ACC112 (cell line): ENCODE results near the gene MRPL20.
"Not testable (repeated sequence)": the region's sequence is repeated elsewhere in the genome, so short reads cannot be mapped to it uniquely, and the experiment has no call there.

Experiments
- H2AFZ ChIP-seq: fragments of 200-600 bp; sonication (generic); one replicate; pipeline ENCODE4 v1.6.0; 2017; ENCODE audit warnings: antibody characterized with exemption, low read length; ENCODE audit not compliant: unreplicated experiment
- H3K27ac ChIP-seq: fragments of 200-600 bp; sonication (generic); 2 replicates; pipeline ENCODE4 v1.5.1; 2014; ENCODE audit warnings: low read depth, mild to moderate bottlenecking, antibody characterized with exemption, low read length, moderate library complexity
- H3K27me3 ChIP-seq: fragments of 200-600 bp; sonication (generic); 2 replicates; pipeline ENCODE4 v1.6.1; 2014; ENCODE audit warnings: mild to moderate bottlenecking, antibody characterized with exemption, low read length, moderate library complexity, mixed read lengths; ENCODE audit not compliant: insufficient read depth
- H3K36me3 ChIP-seq: fragments of 200-600 bp; sonication (generic); 2 replicates; pipeline ENCODE4 v1.6.1; 2016; ENCODE audit warnings: mild to moderate bottlenecking, antibody characterized with exemption, low read length, moderate library complexity, mixed read lengths; ENCODE audit not compliant: insufficient read depth
- H3K4me1 ChIP-seq: fragments of 200-600 bp; sonication (generic); one replicate; pipeline ENCODE4 v1.6.1; 2016; ENCODE audit warnings: low read length, mixed read lengths; ENCODE audit not compliant: insufficient read depth, unreplicated experiment, control insufficient read depth
- H3K4me3 ChIP-seq: fragments of 200-600 bp; sonication (generic); 2 replicates; pipeline ENCODE4 v1.5.1; 2014; ENCODE audit warnings: mild to moderate bottlenecking, low read depth, low read length
- H3K79me2 ChIP-seq: fragments of 200-600 bp; sonication (generic); one replicate; pipeline ENCODE4 v1.6.0; 2016; ENCODE audit warnings: low read length; ENCODE audit not compliant: control insufficient read depth, unreplicated experiment, insufficient read depth

Gene MRPL20

DNA sequence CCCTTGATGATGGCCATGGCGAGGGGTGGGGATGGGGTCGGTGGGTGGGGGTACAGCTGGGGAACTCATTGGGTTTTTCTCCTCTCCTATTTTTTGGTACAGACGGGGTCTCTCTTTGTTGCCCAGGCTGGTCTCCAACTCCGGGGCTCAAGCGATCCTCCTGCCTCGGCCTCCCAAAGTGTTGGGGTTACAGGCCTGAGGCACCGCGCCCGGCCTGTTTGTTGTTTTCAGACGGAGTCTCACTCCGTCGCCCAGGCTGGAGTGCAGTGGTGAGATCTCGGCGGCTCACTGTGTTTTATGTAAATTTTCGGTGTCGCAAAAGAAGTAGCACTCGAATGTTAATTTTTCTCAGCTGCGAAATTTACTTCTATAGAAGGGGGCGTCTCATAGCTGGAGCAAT is 39.5 kb upstream of the MRPL20 start:
- H3K4me1 ChIP-seq, H2AFZ ChIP-seq, H3K27ac ChIP-seq, H3K27me3 ChIP-seq, H3K36me3 ChIP-seq, H3K4me3 ChIP-seq, H3K79me2 ChIP-seq: not testable (repeated sequence)

DNA sequence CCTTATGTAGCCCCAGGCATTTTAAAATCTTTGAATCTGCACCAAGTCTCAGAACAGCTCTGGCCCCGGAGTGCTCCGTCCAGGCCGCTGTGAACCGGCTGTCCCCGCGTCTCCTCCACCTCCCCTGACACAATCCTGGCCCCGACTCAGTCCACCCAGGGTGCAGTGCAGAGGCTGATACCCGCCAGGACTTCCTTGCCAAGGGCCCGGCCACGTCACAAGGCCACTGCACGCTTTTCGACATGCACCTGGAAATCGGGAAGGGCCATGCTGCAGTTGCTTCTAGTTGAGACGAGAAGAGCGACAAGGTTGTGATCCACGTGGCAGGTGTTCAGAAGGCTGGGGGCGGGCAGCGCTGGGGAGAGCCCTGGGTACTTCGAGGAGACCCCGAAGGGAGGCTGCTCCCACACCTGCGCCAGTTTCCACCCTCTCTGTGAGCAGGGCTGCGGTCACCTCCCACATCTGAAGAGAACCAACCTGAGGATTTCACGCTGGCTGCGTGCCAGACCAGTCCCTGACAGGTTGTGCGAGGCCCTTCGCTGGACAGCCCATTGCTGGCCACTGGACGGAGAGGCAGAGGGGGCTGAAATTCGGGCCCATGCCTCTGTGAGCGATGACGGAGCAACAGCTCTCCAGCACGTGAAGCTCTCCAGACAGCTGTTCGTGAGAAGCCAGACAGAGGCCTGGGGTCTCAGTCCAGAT is 35.1 kb upstream of the MRPL20 start:
- H3K4me1 ChIP-seq = no peaks in the 10 kb centered on the region
- H2AFZ ChIP-seq = no peak overlapping the region
- no peak overlapping the region for H3K4me3 ChIP-seq
- peaks cover 9% of the 10 kb centered on the region; the same call in 1 of the 2 replicates for H3K27me3 ChIP-seq
- H3K27ac ChIP-seq = no peak overlapping the region
- H3K79me2 ChIP-seq = no peaks in the 10 kb centered on the region
- no peaks in the 10 kb centered on the region for H3K36me3 ChIP-seq

DNA sequence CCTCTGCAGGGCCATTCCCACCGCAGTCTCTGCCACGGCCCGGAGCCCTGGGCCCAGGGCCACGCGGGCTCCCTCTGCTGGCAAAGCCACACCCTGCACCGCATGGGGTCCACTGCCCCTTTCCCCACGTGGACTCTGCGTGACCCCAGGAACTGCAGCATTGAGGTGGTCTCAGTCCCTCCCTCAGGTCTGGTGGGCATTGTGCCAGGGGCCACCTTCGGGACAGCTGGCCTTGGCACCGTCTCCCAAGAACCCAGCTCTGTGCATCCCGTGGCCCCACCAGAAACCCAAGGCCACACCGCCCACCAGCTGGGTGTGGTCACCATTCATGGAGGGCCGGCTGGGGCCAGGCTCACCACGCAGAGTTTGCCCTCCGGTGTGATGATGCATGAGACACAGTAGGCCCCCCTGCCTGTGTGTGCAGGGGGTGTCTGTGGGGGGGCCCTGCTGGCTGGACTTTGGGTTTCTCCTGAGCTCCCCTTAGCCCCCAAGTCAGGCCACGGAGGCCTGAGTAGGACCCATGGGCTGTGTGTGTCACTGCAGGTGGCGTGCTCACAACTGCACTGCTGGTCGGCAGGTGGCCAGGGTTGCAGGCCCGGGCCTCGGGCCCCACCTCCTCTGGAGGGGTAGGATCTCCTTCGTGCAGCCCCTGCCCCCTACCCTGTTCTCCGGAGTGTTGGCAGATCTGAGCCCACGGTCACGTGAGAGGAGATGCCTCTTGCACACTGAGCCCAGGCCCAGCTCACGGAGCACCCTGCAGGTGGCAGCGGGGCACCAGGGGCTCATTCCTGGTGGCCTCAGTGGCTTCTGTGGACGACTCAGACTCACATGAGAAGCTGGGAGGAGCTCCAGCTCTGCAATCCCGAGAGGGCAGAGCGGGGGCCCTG is 34.2 kb upstream of the MRPL20 start:
- H3K36me3 ChIP-seq = no peaks in the 10 kb centered on the region
- H3K4me1 ChIP-seq = no peaks in the 10 kb centered on the region
- peaks cover 14% of the 10 kb centered on the region; the same call in 1 of the 2 replicates for H3K27me3 ChIP-seq
- H3K79me2 ChIP-seq = no peaks in the 10 kb centered on the region
- H3K27ac ChIP-seq = no peak overlapping the region
- H2AFZ ChIP-seq = no peak overlapping the region
- H3K4me3 ChIP-seq = no peak overlapping the region

DNA sequence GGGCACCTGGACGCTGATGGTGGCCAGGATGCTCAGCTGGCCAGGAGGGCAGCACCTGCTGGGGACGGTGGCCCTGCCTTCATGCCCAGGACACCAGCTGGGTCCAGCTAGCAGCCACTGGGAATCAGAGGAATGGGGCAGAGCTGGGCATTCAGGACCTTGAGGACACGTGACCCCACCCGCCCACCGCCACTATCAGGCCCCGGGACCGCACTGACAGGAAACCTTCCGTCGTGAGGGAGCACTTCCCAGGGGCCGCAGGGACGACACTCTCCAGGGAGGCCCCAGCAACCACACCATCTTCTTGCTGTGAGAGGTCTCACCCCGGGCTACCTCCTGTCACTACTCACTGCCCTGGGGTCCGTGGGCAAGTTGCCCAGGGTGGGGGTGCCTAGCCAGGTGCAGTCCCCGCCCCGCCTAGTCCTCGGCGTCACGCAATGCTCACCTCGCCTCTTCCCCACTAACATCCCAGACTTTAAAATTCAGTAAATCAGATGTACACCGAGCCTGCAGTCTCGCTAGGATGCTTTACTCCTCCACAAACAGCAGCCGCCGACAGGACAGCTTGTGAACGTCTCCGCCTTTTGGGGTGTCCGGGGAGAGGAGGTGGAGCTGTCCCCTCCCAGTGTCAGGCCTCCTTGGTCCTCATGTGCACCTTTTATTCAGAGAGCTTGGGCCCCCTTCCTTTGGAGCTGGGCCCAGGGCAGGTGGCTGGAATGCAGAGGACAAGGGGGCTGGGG is 33.3 kb upstream of the MRPL20 start:
- no peaks in the 10 kb centered on the region for H3K36me3 ChIP-seq
- H3K79me2 ChIP-seq = no peaks in the 10 kb centered on the region
- H2AFZ ChIP-seq = no peak overlapping the region
- peaks cover 18% of the 10 kb centered on the region; the same call in 1 of the 2 replicates for H3K27me3 ChIP-seq
- H3K27ac ChIP-seq = no peak overlapping the region
- no peak overlapping the region for H3K4me3 ChIP-seq
- no peaks in the 10 kb centered on the region for H3K4me1 ChIP-seq

DNA sequence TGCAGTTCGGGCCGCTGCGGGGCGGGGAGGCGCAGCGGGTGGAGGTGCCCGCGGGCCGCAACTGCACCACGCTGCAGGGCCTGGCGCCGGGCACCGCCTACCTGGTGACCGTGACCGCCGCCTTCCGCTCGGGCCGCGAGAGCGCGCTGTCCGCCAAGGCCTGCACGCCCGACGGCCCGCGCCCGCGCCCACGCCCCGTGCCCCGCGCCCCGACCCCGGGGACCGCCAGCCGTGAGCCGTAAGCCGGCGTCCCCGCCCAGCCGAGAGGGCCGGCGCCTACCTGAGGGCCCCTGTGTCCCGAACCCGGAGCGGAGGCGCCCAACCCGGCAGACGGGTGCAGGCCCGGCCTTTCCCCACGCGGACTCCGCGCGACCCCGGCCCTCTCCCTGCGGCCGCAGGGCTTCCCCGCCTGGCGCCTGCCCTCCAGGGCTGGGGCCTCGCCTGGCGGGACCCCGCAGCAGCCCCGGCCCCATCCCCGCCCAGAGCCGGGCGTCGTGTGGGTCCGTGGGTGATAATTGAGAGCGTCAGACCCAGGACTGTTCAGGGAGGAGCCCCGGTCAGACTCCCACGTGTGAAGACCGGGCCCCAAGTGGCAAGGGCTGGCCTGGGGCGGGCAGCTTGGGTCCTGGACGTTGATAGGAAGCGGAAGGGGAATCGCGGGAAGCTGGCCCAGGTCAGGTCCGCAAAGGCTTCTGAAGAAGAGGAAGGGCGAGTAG is 32.6 kb upstream of the MRPL20 start:
- H3K79me2 ChIP-seq = no peaks in the 10 kb centered on the region
- H2AFZ ChIP-seq = no peak overlapping the region
- H3K27me3 ChIP-seq = peaks cover 22% of the 10 kb centered on the region; the same call in 1 of the 2 replicates
- H3K36me3 ChIP-seq = no peaks in the 10 kb centered on the region
- H3K4me3 ChIP-seq = no peak overlapping the region
- no peak overlapping the region for H3K27ac ChIP-seq
- no peaks in the 10 kb centered on the region for H3K4me1 ChIP-seq

DNA sequence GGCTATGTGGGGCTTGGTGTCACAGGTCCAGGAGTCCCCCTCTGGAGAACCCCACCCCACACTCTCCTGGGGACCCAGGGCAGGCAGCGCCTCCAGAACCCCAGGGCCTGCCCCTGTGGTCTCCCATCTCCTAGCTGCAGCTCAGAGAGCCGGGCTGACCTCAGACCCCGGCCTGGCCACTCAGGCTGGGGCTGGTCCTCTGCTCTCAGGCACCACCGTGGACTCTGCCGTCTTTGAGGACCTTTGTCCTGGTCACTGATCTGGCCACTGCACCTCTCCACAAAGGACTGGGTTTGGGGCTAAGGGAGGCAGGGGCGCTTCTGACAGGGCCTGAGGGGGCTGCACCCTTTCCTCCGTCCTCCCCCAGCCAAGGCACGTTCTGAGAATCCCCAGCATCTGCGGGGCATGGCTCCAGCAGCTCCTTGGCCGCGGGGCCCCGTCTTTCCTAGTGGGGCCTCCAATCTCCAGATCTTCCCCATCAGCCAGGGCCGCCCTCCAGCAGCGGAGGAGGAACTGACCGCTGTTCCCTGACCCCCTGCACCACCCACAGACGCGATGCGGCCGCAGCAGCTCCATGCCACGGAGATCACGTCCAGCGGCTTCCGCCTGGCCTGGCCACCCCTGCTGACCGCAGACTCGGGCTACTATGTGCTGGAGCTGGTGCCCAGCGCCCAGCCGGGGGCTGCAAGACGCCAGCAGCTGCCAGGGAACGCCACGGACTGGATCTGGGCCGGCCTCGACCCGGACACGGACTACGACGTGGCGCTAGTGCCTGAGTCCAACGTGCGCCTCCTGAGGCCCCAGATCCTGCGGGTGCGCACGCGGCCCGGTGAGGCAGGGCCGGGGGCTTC is 31.7 kb upstream of the MRPL20 start:
- H2AFZ ChIP-seq = no peak overlapping the region
- no peaks in the 10 kb centered on the region for H3K4me1 ChIP-seq
- peaks cover 22% of the 10 kb centered on the region; the same call in 1 of the 2 replicates for H3K27me3 ChIP-seq
- no peak overlapping the region for H3K27ac ChIP-seq
- H3K36me3 ChIP-seq = no peaks in the 10 kb centered on the region
- no peak overlapping the region for H3K4me3 ChIP-seq
- H3K79me2 ChIP-seq = no peaks in the 10 kb centered on the region

DNA sequence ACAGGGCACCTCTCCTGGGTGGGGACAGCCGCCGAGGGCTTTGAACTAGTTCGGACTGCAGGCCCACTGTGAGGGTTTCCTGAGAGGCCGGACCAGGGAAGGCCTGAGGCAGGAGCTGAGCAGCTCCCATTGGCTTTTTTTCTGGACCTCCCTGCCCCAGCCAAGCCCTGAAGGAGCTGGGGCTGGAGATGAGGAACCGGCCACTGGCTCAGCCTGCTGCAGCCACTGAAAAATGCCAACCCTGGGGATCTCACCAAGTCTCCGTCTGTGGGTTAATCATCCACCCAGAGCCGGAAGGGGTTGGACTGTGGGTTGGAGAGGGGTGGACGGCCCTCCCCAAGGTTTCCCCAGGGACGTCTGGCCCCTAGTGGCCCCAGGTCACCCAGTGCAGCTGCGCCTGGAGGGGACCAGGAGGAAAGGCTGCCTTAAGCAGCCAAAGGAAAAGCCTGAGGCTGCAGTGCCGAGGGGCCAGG is 30.8 kb upstream of the MRPL20 start:
- H3K4me1 ChIP-seq = peaks cover 3% of the 10 kb centered on the region
- H2AFZ ChIP-seq = no peak overlapping the region

DNA sequence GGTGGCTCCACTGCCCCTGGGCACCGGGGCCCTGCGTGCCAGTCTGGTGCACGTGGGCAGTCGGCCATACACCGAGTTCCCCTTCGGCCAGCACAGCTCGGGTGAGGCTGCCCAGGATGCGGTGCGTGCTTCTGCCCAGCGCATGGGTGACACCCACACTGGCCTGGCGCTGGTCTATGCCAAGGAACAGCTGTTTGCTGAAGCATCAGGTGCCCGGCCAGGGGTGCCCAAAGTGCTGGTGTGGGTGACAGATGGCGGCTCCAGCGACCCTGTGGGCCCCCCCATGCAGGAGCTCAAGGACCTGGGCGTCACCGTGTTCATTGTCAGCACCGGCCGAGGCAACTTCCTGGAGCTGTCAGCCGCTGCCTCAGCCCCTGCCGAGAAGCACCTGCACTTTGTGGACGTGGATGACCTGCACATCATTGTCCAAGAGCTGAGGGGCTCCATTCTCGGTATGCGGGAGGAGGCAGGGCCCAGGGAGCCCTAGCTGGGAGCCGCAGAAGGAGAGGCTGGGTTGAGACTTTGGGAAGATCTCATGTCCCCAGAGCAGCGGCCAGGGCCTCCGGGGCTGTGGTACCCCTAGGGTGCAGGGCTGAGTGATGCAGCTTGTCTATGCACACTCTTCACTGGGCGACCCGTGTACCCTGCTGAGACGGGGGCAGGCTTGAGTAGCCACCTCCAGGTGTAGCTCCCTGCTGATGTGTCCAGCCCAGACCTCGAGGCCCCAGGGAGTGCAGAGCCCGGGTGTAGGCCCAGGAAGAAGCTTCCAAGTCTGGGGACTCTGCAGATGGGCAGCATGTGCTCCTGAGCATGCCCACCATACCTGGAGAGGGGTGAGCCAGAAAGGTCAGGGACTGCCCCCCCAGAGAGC is 30.2 kb upstream of the MRPL20 start:
- H3K36me3 ChIP-seq = no peaks in the 10 kb centered on the region
- H3K79me2 ChIP-seq = no peaks in the 10 kb centered on the region
- H3K27me3 ChIP-seq = peaks cover 22% of the 10 kb centered on the region; the same call in 1 of the 2 replicates
- H3K4me1 ChIP-seq = peaks cover 3% of the 10 kb centered on the region
- H3K4me3 ChIP-seq = no peak overlapping the region
- H2AFZ ChIP-seq = no peak overlapping the region
- no peak overlapping the region for H3K27ac ChIP-seq

More for the DNA sequence above, 30.8 kb upstream of the MRPL20 start:
- H3K4me3 ChIP-seq = no peak overlapping the region
- no peak overlapping the region for H3K27ac ChIP-seq
- H3K27me3 ChIP-seq = peaks cover 22% of the 10 kb centered on the region; the same call in 1 of the 2 replicates
- no peaks in the 10 kb centered on the region for H3K79me2 ChIP-seq
- no peaks in the 10 kb centered on the region for H3K36me3 ChIP-seq

DNA sequence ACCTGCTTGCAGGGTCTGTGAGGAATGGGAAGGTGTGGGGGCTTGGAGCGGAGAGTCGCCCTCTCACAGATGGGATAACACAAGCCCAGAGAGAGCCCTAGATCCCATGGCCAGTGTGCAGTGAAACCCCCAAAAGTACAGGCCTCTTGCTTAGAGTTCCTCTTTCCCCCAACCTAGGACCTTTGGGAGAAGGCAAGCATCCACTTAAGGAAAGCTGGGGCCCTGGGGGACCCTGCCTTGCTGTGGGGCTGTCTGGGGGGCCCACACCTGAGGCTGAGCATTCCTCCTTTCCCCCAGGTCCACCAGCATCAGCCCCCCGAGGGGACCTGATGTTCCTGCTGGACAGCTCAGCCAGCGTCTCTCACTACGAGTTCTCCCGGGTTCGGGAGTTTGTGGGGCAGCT is 29.5 kb upstream of the MRPL20 start:
- no peak overlapping the region for H3K4me3 ChIP-seq

More for the DNA sequence above, 29.5 kb upstream of the MRPL20 start:
- H2AFZ ChIP-seq = no peak overlapping the region
- no peaks in the 10 kb centered on the region for H3K36me3 ChIP-seq
- H3K4me1 ChIP-seq = peaks cover 6% of the 10 kb centered on the region
- no peaks in the 10 kb centered on the region for H3K79me2 ChIP-seq
- H3K27me3 ChIP-seq = peaks cover 22% of the 10 kb centered on the region; the same call in 1 of the 2 replicates
- H3K27ac ChIP-seq = no peak overlapping the region
